Neuronal stem cell (in vitro differentiated cells): Measurements from ENCODE around the gene LPIN2. TPM values are rescaled to one million over a fixed set of nuclear protein-coding genes. Genes with fewer than 3 reads are reported as not detected.

Experiments used
- DNase-seq: peaks from one replicate; pipeline ENCODE4 v3.0.0-alpha.2; 2013; ENCODE audit warnings: low spot score
- H2AFZ ChIP-seq: one replicate; pipeline ENCODE4 v1.6.1; 2013; ENCODE audit warnings: mild to moderate bottlenecking, low read length, inconsistent platforms
- H2AK5ac ChIP-seq: 2 replicates; pipeline ENCODE4 v1.6.1; 2013; ENCODE audit warnings: low read depth, mild to moderate bottlenecking, inconsistent platforms, low read length, moderate library complexity, mixed read lengths
- H2BK120ac ChIP-seq: 2 replicates; pipeline ENCODE4 v1.6.1; 2013; ENCODE audit warnings: low read depth, mild to moderate bottlenecking, inconsistent platforms, low read length, moderate library complexity, mixed read lengths
- H2BK12ac ChIP-seq: one replicate; pipeline ENCODE4 v1.6.1; 2013; ENCODE audit warnings: low read length, inconsistent platforms
- H2BK15ac ChIP-seq: 2 replicates; pipeline ENCODE4 v1.6.1; 2013; ENCODE audit warnings: mild to moderate bottlenecking, low read length, inconsistent platforms, mixed read lengths
- H2BK5ac ChIP-seq: one replicate; pipeline ENCODE4 v1.6.1; 2013; ENCODE audit warnings: inconsistent platforms, mild to moderate bottlenecking, low read length, moderate library complexity
- H3K14ac ChIP-seq: one replicate; pipeline ENCODE4 v1.6.1; 2013; ENCODE audit warnings: low read length, inconsistent platforms
- H3K18ac ChIP-seq: 2 replicates; pipeline ENCODE4 v1.6.1; 2013; ENCODE audit warnings: low read length, inconsistent platforms
- H3K23ac ChIP-seq: 2 replicates; pipeline ENCODE4 v1.6.1; 2013; ENCODE audit warnings: low read depth, mild to moderate bottlenecking, mixed read lengths, low read length, inconsistent platforms; ENCODE audit not compliant: poor library complexity
- H3K27ac ChIP-seq: replicated peaks from 3 replicates; pipeline ENCODE4 v1.5.1; 2013; ENCODE audit warnings: low read length, inconsistent platforms
- H3K27me3 ChIP-seq, 3 experiments: 2 replicates each; pipeline ENCODE4 v1.6.1; 2013; ENCODE audit warnings: low read length in 3 of 3, mild to moderate bottlenecking in 2 of 3, inconsistent platforms in 1 of 3, low read depth in 1 of 3, mixed read lengths in 1 of 3, moderate library complexity in 1 of 3; ENCODE audit not compliant: control insufficient read depth in 3 of 3, insufficient read depth in 3 of 3
- H3K36me3 ChIP-seq, 2 donors: replicated peaks in 1 of 2; 2 replicates each; pipeline ENCODE4 v1.6.1; 2013; ENCODE audit warnings: low read length in 2 of 2; ENCODE audit not compliant: control insufficient read depth in 2 of 2, insufficient read depth in 2 of 2
- H3K4ac ChIP-seq: 2 replicates; pipeline ENCODE4 v1.6.1; 2013; ENCODE audit warnings: inconsistent platforms, mild to moderate bottlenecking, low read length, moderate library complexity
- H3K4me1 ChIP-seq, 2 donors: 1 replicate in 1 of 2; 2 replicates in 1 of 2; pipeline ENCODE4 v1.6.1; 2013; ENCODE audit warnings: low read length in 2 of 2, low read depth in 1 of 2; ENCODE audit not compliant: control insufficient read depth in 2 of 2, insufficient read depth in 1 of 2
- H3K4me2 ChIP-seq: one replicate; pipeline ENCODE4 v1.6.1; 2013; ENCODE audit warnings: mild to moderate bottlenecking, low read length, inconsistent platforms; ENCODE audit not compliant: insufficient read depth, poor library complexity, severe bottlenecking
- H3K4me3 ChIP-seq, 2 donors: 2 replicates each; pipeline ENCODE4 v1.5.1; 2013; ENCODE audit warnings: low read length in 2 of 2, mild to moderate bottlenecking in 2 of 2, inconsistent platforms in 1 of 2, moderate library complexity in 1 of 2
- H3K79me1 ChIP-seq: one replicate; pipeline ENCODE4 v1.6.1; 2013; ENCODE audit warnings: low read depth, mild to moderate bottlenecking, inconsistent platforms, low read length, moderate library complexity
- H3K9ac ChIP-seq: one replicate; pipeline ENCODE4 v1.6.1; 2013; ENCODE audit warnings: mild to moderate bottlenecking, low read depth, low read length, inconsistent platforms; ENCODE audit not compliant: poor library complexity
- H3K9me3 ChIP-seq, 2 donors: replicated peaks in 1 of 2; 2 replicates each; pipeline versions ENCODE3 to v1.6.1; 2013; ENCODE audit warnings: low read length in 2 of 2, mild to moderate bottlenecking in 2 of 2, inconsistent platforms in 1 of 2, low read depth in 1 of 2, mixed read lengths in 1 of 2, moderate library complexity in 1 of 2; ENCODE audit not compliant: control insufficient read depth in 2 of 2, insufficient read depth in 1 of 2
- H4K8ac ChIP-seq: one replicate; pipeline ENCODE4 v1.6.1; 2013; ENCODE audit warnings: low read depth, mild to moderate bottlenecking, inconsistent platforms, low read length, moderate library complexity
- H4K91ac ChIP-seq: one replicate; pipeline ENCODE4 v1.6.1; 2013; ENCODE audit warnings: low read length, low read depth, mild to moderate bottlenecking, inconsistent platforms; ENCODE audit not compliant: poor library complexity
- WGBS, 2 donors: extraction: QIAGEN DNeasy Blood & Tissue Kit; methylation state at CpG; one replicate each; pipeline ENCODE4 v1.1.7; 2013; ENCODE audit warnings: missing lambda C conversion rate in 2 of 2, mixed read lengths in 1 of 2; ENCODE audit not compliant: insufficient read length in 2 of 2, insufficient replicate concordance in 1 of 2; ENCODE audit errors: extremely low coverage in 2 of 2; 5-methylcytosine and 5-hydroxymethylcytosine counted together
- small RNA-seq: library from polyadenylated mRNA; stranded (forward); fragments of <200 nt; extraction: miRNeasy Mini kit (QIAGEN cat#:217004); gene quantifications from one replicate; pipeline ENCODE3, GENCODE V24; 2013; ENCODE audit not compliant: insufficient read depth

LPIN2 gene

DNA sequence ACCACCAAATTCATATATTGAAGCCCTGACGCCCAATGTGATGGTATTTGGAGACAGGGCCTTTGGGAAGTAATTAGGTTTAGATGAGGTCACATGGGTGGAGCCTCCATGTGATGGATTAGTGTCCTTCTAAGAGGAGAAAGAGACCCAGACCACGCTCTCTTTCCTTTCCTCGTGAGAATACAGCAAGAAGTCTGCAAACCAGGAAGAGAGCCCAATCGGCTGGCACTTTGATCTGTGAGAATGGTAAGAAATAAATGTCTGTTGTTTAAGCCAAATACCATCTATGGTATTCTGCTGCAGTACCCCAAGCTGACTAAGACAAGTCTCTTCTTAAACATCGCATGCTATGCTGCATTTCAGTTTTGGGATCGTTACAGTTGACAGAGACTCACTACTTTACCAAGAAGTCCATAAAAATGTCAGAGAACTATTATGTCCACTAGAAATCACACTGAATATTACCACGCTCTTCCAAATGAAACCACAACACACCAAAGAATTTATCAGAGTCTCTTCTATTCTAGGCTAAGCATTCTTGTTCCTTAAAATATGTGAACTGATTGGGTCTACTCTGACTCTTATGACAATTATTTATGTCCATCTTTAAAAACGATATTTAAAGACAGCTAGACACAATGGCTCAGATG is 48.5 kb downstream of the LPIN2 start:
- Histone ChIP-seq H3K27me3 (no peaks in the 10 kb centered on the region), H3K79me1 (no peaks in the 10 kb centered on the region), H3K14ac (no peak overlapping the region), H3K27ac (no peak overlapping the region), H3K36me3 (peaks cover 2 to 11% of the 10 kb centered on the region in 2 donors), H2BK12ac (no peak overlapping the region), H3K4ac (no peak overlapping the region), H4K8ac (no peak overlapping the region), H2AK5ac (no peak overlapping the region), H3K4me3 (no peak overlapping the region), H3K4me2 (no peak overlapping the region), H3K4me1 (peaks cover 4 to 32% of the 10 kb centered on the region in 2 donors), H2AFZ (no peak overlapping the region), H3K18ac (no peak overlapping the region), H3K9ac (no peak overlapping the region), H3K9me3 (peaks cover 0 to 4% of the 10 kb centered on the region in 2 donors), H3K23ac (no peak overlapping the region), H2BK15ac (no peak overlapping the region), H4K91ac (no peak overlapping the region), H2BK120ac (no peak overlapping the region), H2BK5ac (no peak overlapping the region)
- no CpG with 5 or more reads among the region's 8 CpGs for whole genome bisulfite sequencing, 2 donors
- DNase-seq: no peak

Small RNA genes within 50 kb of the gene (small RNA-seq; reads per million reads assigned to genes)
- not detected for gene RF00156
